ENCODE results near the gene CECR2. TPM values are rescaled to one million over a fixed set of nuclear protein-coding genes. Genes with fewer than 3 reads are reported as not detected.
A peak's percentile ranks its signal among the peaks of the same experiment; 100 is the strongest.

Gene CECR2
- total RNA-seq, 1 experiment from 2014 or later = 111 TPM

- no peak for DNase-seq (ENCODE audit: low spot score)
- ChIA-PET CTCF (interaction anchor here (0.6 to 1.2 kb wide), 2 partner anchors 12 to 366 kb away, joined by 3 read pairs; no protein-coding TSS in a partner anchor), POLR2A (no interaction called here)
- no peak overlapping the region for H3K4me3 Mint-ChIP-seq
- H3K4me1 Mint-ChIP-seq = peaks cover 60% of the 10 kb centered on the region
- H3K27ac Mint-ChIP-seq = peak overlapping the region; percentile 97; the same call in 1 of the 2 replicates
- no peak for ATAC-seq
- peaks cover 3% of the 10 kb centered on the region; the same call in 1 of the 2 replicates for H3K36me3 Mint-ChIP-seq
- TF ChIP-seq FOXP1 (CRISPR knock-in tag; IDR thresholded peaks at IDR 0.05; ENCODE audit: borderline replicate concordance) = no peak
- TF ChIP-seq E2F4 (CRISPR knock-in tag; IDR thresholded peaks at IDR 0.05; ENCODE audit: borderline replicate concordance, low read depth) = no peak
- TF ChIP-seq JUN (CRISPR knock-in tag; IDR thresholded peaks at IDR 0.05) = no peak
- TF ChIP-seq IRF2 (CRISPR knock-in tag; IDR thresholded peaks at IDR 0.05; ENCODE audit: borderline replicate concordance, low read depth) = no peak
- TF ChIP-seq ZNF416 (CRISPR knock-in tag; IDR thresholded peaks at IDR 0.05) = no peak
- TF ChIP-seq, protein P1, sequence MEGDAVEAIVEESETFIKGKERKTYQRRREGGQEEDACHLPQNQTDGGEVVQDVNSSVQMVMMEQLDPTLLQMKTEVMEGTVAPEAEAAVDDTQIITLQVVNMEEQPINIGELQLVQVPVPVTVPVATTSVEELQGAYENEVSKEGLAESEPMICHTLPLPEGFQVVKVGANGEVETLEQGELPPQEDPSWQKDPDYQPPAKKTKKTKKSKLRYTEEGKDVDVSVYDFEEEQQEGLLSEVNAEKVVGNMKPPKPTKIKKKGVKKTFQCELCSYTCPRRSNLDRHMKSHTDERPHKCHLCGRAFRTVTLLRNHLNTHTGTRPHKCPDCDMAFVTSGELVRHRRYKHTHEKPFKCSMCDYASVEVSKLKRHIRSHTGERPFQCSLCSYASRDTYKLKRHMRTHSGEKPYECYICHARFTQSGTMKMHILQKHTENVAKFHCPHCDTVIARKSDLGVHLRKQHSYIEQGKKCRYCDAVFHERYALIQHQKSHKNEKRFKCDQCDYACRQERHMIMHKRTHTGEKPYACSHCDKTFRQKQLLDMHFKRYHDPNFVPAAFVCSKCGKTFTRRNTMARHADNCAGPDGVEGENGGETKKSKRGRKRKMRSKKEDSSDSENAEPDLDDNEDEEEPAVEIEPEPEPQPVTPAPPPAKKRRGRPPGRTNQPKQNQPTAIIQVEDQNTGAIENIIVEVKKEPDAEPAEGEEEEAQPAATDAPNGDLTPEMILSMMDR (IDR thresholded peaks at IDR 0.05) = no peak
- TF ChIP-seq RORB (CRISPR knock-in tag; IDR thresholded peaks at IDR 0.05) = no peak
- TF ChIP-seq ETV6 (CRISPR knock-in tag; IDR thresholded peaks at IDR 0.05) = no peak
- TF ChIP-seq, protein P2, sequence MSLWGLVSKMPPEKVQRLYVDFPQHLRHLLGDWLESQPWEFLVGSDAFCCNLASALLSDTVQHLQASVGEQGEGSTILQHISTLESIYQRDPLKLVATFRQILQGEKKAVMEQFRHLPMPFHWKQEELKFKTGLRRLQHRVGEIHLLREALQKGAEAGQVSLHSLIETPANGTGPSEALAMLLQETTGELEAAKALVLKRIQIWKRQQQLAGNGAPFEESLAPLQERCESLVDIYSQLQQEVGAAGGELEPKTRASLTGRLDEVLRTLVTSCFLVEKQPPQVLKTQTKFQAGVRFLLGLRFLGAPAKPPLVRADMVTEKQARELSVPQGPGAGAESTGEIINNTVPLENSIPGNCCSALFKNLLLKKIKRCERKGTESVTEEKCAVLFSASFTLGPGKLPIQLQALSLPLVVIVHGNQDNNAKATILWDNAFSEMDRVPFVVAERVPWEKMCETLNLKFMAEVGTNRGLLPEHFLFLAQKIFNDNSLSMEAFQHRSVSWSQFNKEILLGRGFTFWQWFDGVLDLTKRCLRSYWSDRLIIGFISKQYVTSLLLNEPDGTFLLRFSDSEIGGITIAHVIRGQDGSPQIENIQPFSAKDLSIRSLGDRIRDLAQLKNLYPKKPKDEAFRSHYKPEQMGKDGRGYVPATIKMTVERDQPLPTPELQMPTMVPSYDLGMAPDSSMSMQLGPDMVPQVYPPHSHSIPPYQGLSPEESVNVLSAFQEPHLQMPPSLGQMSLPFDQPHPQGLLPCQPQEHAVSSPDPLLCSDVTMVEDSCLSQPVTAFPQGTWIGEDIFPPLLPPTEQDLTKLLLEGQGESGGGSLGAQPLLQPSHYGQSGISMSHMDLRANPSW (CRISPR knock-in tag; conservative IDR thresholded peaks at IDR 0.05; ENCODE audit: low read depth) = no peak
- TF ChIP-seq SMAD4 (CRISPR knock-in tag; IDR thresholded peaks at IDR 0.05) = no peak
- no peak for TF ChIP-seq JAZF1 (CRISPR knock-in tag; IDR thresholded peaks at IDR 0.05)
- TF ChIP-seq TCF7 (CRISPR knock-in tag; IDR thresholded peaks at IDR 0.05; ENCODE audit: low read depth) = no peak
- no peak for TF ChIP-seq TEAD4 (CRISPR knock-in tag; IDR thresholded peaks at IDR 0.05)
- no peak for TF ChIP-seq ATF1 (CRISPR knock-in tag; IDR thresholded peaks at IDR 0.05)
- no peak for TF ChIP-seq ESRRA (CRISPR knock-in tag; IDR thresholded peaks at IDR 0.05; ENCODE audit: borderline replicate concordance)
- TF ChIP-seq USF1 (CRISPR knock-in tag; IDR thresholded peaks at IDR 0.05) = no peak
- TF ChIP-seq OVOL2 (CRISPR knock-in tag; IDR thresholded peaks at IDR 0.05; ENCODE audit: borderline replicate concordance) = no peak
- TF ChIP-seq, protein P3, sequence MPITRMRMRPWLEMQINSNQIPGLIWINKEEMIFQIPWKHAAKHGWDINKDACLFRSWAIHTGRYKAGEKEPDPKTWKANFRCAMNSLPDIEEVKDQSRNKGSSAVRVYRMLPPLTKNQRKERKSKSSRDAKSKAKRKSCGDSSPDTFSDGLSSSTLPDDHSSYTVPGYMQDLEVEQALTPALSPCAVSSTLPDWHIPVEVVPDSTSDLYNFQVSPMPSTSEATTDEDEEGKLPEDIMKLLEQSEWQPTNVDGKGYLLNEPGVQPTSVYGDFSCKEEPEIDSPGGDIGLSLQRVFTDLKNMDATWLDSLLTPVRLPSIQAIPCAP (CRISPR knock-in tag; IDR thresholded peaks at IDR 0.05) = no peak
- H3K27me3 Mint-ChIP-seq (ENCODE audit: low read depth) = no peaks in the 10 kb centered on the region
- H3K9me3 Mint-ChIP-seq = 0 out of 2 replicates have a peak, but pooled peaks cover 8% of the 10 kb centered on the region
Measured at GRCh38 chr22:17444204-17444504, 74.9 kb downstream of the CECR2 start.

DNA sequence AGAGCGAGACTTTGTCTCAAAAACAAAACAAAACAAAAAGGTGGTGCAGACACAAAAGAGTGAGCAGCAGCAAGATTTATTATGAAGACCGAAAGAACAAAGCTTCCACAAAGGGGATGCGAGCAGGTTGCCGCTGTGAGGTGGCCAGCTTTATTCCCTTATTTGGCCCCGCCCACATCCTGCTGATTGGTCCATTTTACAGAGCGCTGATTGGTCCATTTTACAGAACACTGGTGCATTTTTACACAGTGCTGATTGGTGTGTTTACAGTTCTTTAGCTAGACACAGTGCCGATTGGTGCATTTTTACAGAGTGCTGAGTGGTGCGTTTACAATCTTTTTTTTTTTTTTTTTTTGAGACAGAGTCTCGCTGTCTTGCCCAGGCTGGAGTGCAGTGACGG lies 77.4 kb downstream of the CECR2 start:
- no peaks in the 10 kb centered on the region for H3K27me3 Mint-ChIP-seq (ENCODE audit: low read depth)
- ChIA-PET POLR2A (interaction anchor here (0.6 kb wide), 1 partner anchor 339 kb away, joined by 5 read pairs; no protein-coding TSS in a partner anchor), CTCF (interaction anchor here (0.6 to 1.4 kb wide), 2 partner anchors 275 to 629 kb away, joined by 4 read pairs; no protein-coding TSS in a partner anchor)
- DNase-seq (ENCODE audit: low spot score) (no peak), ATAC-seq (no peak)
- H3K4me3 Mint-ChIP-seq = no peak overlapping the region
- 0 out of 2 replicates have a peak, but pooled peaks cover 8% of the 10 kb centered on the region for H3K9me3 Mint-ChIP-seq
- peaks cover 59% of the 10 kb centered on the region for H3K4me1 Mint-ChIP-seq
- no peak for TF ChIP-seq MLX (CRISPR knock-in tag; IDR thresholded peaks at IDR 0.05)
- peak; percentile 50 for TF ChIP-seq NFYB (CRISPR knock-in tag; conservative IDR thresholded peaks at IDR 0.05; ENCODE audit: low read depth)
- peaks cover 3% of the 10 kb centered on the region; the same call in 1 of the 2 replicates for H3K36me3 Mint-ChIP-seq
- H3K27ac Mint-ChIP-seq = no peak overlapping the region; the same call in 1 of the 2 replicates

All from WTC11 (cell line).